ENCODE data around the gene KCNK5. TPM values are rescaled to one million over a fixed set of nuclear protein-coding genes. Genes with fewer than 3 reads are reported as not detected.

Gene KCNK5, protein sequence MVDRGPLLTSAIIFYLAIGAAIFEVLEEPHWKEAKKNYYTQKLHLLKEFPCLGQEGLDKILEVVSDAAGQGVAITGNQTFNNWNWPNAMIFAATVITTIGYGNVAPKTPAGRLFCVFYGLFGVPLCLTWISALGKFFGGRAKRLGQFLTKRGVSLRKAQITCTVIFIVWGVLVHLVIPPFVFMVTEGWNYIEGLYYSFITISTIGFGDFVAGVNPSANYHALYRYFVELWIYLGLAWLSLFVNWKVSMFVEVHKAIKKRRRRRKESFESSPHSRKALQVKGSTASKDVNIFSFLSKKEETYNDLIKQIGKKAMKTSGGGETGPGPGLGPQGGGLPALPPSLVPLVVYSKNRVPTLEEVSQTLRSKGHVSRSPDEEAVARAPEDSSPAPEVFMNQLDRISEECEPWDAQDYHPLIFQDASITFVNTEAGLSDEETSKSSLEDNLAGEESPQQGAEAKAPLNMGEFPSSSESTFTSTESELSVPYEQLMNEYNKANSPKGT
- 1 to 10 TPM in 1 of 5 experiments, under 1 TPM in 2, not detected in 2; 0.24 to 9.6 (median 0.34) TPM for total RNA-seq
- polyA plus RNA-seq = under 1 TPM in 1 of 2 donors, not detected in 1; 0.20 TPM
- 1.3 reads per million, percentile 2 among the genes with 10 or more reads in this experiment for total RNA-seq

DNA sequence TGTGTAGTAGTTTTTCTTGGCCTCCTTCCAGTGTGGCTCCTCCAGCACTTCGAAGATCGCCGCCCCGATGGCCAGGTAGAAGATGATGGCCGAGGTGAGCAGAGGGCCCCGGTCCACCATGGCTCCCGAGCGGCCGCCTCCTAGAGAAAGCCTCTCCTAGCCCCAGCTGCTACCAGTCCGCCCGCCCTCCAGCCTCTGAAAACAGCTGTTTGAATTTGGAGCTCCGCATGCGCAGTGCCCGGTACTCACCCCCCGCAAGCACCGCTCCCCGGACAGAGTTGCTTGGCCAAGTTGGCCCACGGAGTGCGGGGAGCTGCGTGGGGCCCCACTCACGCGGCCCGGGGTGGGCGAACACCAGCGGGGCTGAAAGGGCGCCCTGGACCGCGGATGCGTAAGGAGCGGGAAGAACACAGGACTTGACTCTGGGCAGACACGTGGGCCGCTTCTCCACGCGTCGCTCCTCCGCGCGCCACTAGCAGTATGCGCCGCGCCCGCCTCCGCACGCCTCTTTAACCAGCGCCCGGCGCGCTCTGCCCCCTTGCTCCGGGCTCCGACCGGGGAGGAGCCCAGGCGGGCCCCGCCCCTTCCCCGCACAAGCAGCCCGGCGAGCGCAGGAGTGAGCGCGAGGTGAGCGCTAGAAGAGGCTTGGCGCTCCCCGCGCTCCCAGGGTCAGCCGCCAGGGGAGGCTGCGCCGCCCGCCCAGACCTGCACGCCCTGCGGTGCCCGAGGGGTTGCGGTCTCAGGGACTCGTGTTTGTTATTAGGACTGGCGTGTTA is at the start of gene KCNK5:
KCNK5 (minus strand) TSS at position 484 of the 776 bp plus-strand sequence; CDS start at position 120, 364 bp downstream.
- peak within 1 kb of the TSS; percentile 61 to 86 (median 72) for H3K4me3 Mint-ChIP-seq
- DNase-seq (peak; percentile 5 to 91 (median 42)), ATAC-seq (peak; percentile 88)
- Histone ChIP-seq H3K27me3 (ENCODE audit: control insufficient read depth in 2 of 2, insufficient read depth in 2 of 2, low read length in 2 of 2) (no peaks in the 10 kb centered on the region), H3K27ac (ENCODE audit: low read depth, low read length) (no peak within 1 kb of the TSS), H3K4me3 (ENCODE audit: low read length) (peak within 1 kb of the TSS; percentile 54), H3K9me3 (ENCODE audit: control insufficient read depth in 2 of 3, low read length in 3 of 3) (no peaks in the 10 kb centered on the region), H3K4me1 (ENCODE audit: control insufficient read depth in 2 of 2, insufficient read depth in 2 of 2, low read length in 2 of 2) (peaks cover 18 to 43% of the 10 kb centered on the region in 2 donors), H3K36me3 (ENCODE audit: control insufficient read depth in 2 of 3, insufficient read depth in 3 of 3, low read length in 3 of 3) (no peaks in the 10 kb centered on the region)
- no peaks in the 10 kb centered on the region for H3K9me3 Mint-ChIP-seq
- peaks cover 15 to 48% (median 33%) of the 10 kb centered on the region in 7 donors for H3K4me1 Mint-ChIP-seq
- peaks cover 0 to 12% (median 6%) of the 10 kb centered on the region in 5 donors for H3K27me3 Mint-ChIP-seq
- POLR2A ChIA-PET = no interaction called here
- CTCF ChIA-PET = no interaction called here
- peak within 1 kb of the TSS in 2 of 9 donors; percentile 51 to 91 for H3K27ac Mint-ChIP-seq
- intact Hi-C loops (cut with micrococcal nuclease) = loop anchor here (1.0 to 10.0 kb wide), 8 partner anchors 10 to 1846 kb away; partner anchors contain the start of genes BTBD9 (in 1 of the 2), GLO1 (in 1 of the 2), NFYA (in 1 of the 2) and OARD1 (in 1 of the 2)
- H3K36me3 Mint-ChIP-seq = peaks cover 0 to 9% (median 0%) of the 10 kb centered on the region in 5 donors

DNA sequence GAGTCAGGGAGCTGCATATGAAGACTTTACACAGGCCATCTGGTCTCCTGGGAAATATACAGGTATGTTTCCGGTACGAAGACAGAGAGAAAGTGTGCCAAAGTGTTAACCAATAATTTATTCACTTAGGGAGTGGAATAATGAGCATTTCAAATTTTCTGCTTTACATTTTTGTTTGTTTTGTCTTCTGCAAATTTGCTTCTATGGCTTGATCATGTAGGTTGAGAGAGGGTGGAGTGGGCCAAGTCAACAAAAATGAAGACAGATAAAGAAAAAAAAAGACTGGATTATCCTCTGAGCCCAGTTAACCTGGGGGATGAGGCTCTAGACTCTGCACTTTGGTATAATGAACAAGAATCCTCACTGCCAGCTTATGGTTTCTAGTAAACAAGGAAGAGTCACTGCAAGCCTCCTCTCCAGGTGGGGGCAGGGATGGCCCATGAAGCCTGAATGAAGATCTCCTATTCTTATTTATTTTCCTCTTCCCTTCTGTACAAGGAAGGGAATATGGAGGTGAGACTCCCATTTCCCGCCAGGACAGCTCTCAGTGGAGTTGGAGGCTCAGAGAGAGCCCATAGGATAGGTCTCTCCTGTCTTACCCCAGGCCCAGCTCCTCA is 47.2 kb upstream of the KCNK5 start:
- H3K36me3 ChIP-seq (ENCODE audit: control insufficient read depth in 2 of 3, insufficient read depth in 3 of 3, low read length in 3 of 3) = no peaks in the 10 kb centered on the region
- POLR2A ChIA-PET = no interaction called here

GRCh38 chr6:39274903-39275302 is 45.6 kb upstream of the KCNK5 start:
- Mint-ChIP-seq H3K36me3 (no peaks in the 10 kb centered on the region), H3K4me1 (no peaks in the 10 kb centered on the region), H3K27ac (no peak overlapping the region), H3K27me3 (peaks cover 0 to 8% (median under 1%) of the 10 kb centered on the region in 5 donors), H3K4me3 (no peak overlapping the region), H3K9me3 (peaks cover 0 to 1% (median 0%) of the 10 kb centered on the region in 11 donors)
- POLR2A ChIA-PET = no interaction called here
- no peak for DNase-seq
- CTCF ChIA-PET = no interaction called here
- Histone ChIP-seq H3K9me3 (ENCODE audit: control insufficient read depth in 2 of 3, low read length in 3 of 3) (no peaks in the 10 kb centered on the region), H3K36me3 (ENCODE audit: control insufficient read depth in 2 of 3, insufficient read depth in 3 of 3, low read length in 3 of 3) (no peaks in the 10 kb centered on the region), H3K27me3 (ENCODE audit: control insufficient read depth in 2 of 2, insufficient read depth in 2 of 2, low read length in 2 of 2) (no peaks in the 10 kb centered on the region), H3K27ac (ENCODE audit: low read depth, low read length) (no peak overlapping the region), H3K4me3 (ENCODE audit: low read length) (no peak overlapping the region), H3K4me1 (ENCODE audit: control insufficient read depth in 2 of 2, insufficient read depth in 2 of 2, low read length in 2 of 2) (no peaks in the 10 kb centered on the region)
- intact Hi-C loops (cut with micrococcal nuclease) = no loop called here
- no peak for ATAC-seq

More for the DNA sequence above, 47.2 kb upstream of the KCNK5 start:
- no peaks in the 10 kb centered on the region for H3K36me3 Mint-ChIP-seq
- H3K27me3 Mint-ChIP-seq = peaks cover 0 to 8% (median 4%) of the 10 kb centered on the region in 5 donors
- H3K4me1 ChIP-seq (ENCODE audit: control insufficient read depth in 2 of 2, insufficient read depth in 2 of 2, low read length in 2 of 2) = no peaks in the 10 kb centered on the region
- ATAC-seq (no peak), DNase-seq (no peak)
- no peak overlapping the region for H3K27ac ChIP-seq (ENCODE audit: low read depth, low read length)
- no peaks in the 10 kb centered on the region for H3K27me3 ChIP-seq (ENCODE audit: control insufficient read depth in 2 of 2, insufficient read depth in 2 of 2, low read length in 2 of 2)
- intact Hi-C loops (cut with micrococcal nuclease) = no loop called here
- H3K4me3 ChIP-seq (ENCODE audit: low read length) = no peak overlapping the region
- CTCF ChIA-PET = no interaction called here
- H3K4me3 Mint-ChIP-seq = no peak overlapping the region
- H3K9me3 Mint-ChIP-seq = peaks cover 0 to 1% (median 0%) of the 10 kb centered on the region in 11 donors
- H3K27ac Mint-ChIP-seq = no peak overlapping the region
- H3K9me3 ChIP-seq (ENCODE audit: control insufficient read depth in 2 of 3, low read length in 3 of 3) = no peaks in the 10 kb centered on the region
- H3K4me1 Mint-ChIP-seq = peaks cover 0 to 3% (median 0%) of the 10 kb centered on the region in 7 donors

- Histone ChIP-seq H3K36me3 (ENCODE audit: control insufficient read depth in 2 of 3, insufficient read depth in 3 of 3, low read length in 3 of 3) (no peaks in the 10 kb centered on the region), H3K4me3 (ENCODE audit: low read length) (no peak overlapping the region), H3K27ac (ENCODE audit: low read depth, low read length) (no peak overlapping the region), H3K4me1 (ENCODE audit: control insufficient read depth in 2 of 2, insufficient read depth in 2 of 2, low read length in 2 of 2) (no peaks in the 10 kb centered on the region), H3K9me3 (ENCODE audit: control insufficient read depth in 2 of 3, low read length in 3 of 3) (no peaks in the 10 kb centered on the region), H3K27me3 (ENCODE audit: control insufficient read depth in 2 of 2, insufficient read depth in 2 of 2, low read length in 2 of 2) (no peaks in the 10 kb centered on the region)
- intact Hi-C loops (cut with micrococcal nuclease) = no loop called here
- no peak overlapping the region for H3K27ac Mint-ChIP-seq
- peaks cover 0 to 8% (median 0%) of the 10 kb centered on the region in 5 donors for H3K27me3 Mint-ChIP-seq
- DNase-seq (no peak), ATAC-seq (no peak)
- POLR2A ChIA-PET = no interaction called here
- no peaks in the 10 kb centered on the region for H3K4me1 Mint-ChIP-seq
- CTCF ChIA-PET = no interaction called here
- H3K9me3 Mint-ChIP-seq = peaks cover 0 to 1% (median 0%) of the 10 kb centered on the region in 11 donors
- no peak overlapping the region for H3K4me3 Mint-ChIP-seq
- no peaks in the 10 kb centered on the region for H3K36me3 Mint-ChIP-seq
These were observed 45.2 kb upstream of the KCNK5 start for GRCh38 chr6:39274471-39274870.

GRCh38 chr6:39273406-39273821 is 44.1 kb upstream of the KCNK5 start:
- no peak overlapping the region for H3K27ac Mint-ChIP-seq
- no peaks in the 10 kb centered on the region for H3K36me3 Mint-ChIP-seq
- H3K4me3 Mint-ChIP-seq = no peak overlapping the region
- Histone ChIP-seq H3K9me3 (ENCODE audit: control insufficient read depth in 2 of 3, low read length in 3 of 3) (no peaks in the 10 kb centered on the region), H3K36me3 (ENCODE audit: control insufficient read depth in 2 of 3, insufficient read depth in 3 of 3, low read length in 3 of 3) (no peaks in the 10 kb centered on the region), H3K4me1 (ENCODE audit: control insufficient read depth in 2 of 2, insufficient read depth in 2 of 2, low read length in 2 of 2) (no peaks in the 10 kb centered on the region), H3K4me3 (ENCODE audit: low read length) (no peak overlapping the region), H3K27me3 (ENCODE audit: control insufficient read depth in 2 of 2, insufficient read depth in 2 of 2, low read length in 2 of 2) (no peaks in the 10 kb centered on the region), H3K27ac (ENCODE audit: low read depth, low read length) (no peak overlapping the region)
- no peak for DNase-seq
- peaks cover 0 to 8% (median 0%) of the 10 kb centered on the region in 5 donors for H3K27me3 Mint-ChIP-seq
- intact Hi-C loops (cut with micrococcal nuclease) = no loop called here
- POLR2A ChIA-PET = no interaction called here
- CTCF ChIA-PET = no interaction called here
- no peak for ATAC-seq
- peaks cover 0 to 1% (median 0%) of the 10 kb centered on the region in 11 donors for H3K9me3 Mint-ChIP-seq
- no peaks in the 10 kb centered on the region for H3K4me1 Mint-ChIP-seq

GRCh38 chr6:39269961-39270360 is 40.7 kb upstream of the KCNK5 start:
- Mint-ChIP-seq H3K36me3 (no peaks in the 10 kb centered on the region), H3K4me1 (peaks cover 0 to 2% (median 0%) of the 10 kb centered on the region in 7 donors), H3K4me3 (no peak overlapping the region), H3K9me3 (no peaks in the 10 kb centered on the region), H3K27me3 (peaks cover 0 to 5% (median 0%) of the 10 kb centered on the region in 5 donors), H3K27ac (no peak overlapping the region)
- CTCF ChIA-PET = interaction anchor here (0.6 kb wide), 1 partner anchor 103 kb away, joined by 3 read pairs; no protein-coding TSS in a partner anchor
- Histone ChIP-seq H3K27me3 (ENCODE audit: control insufficient read depth in 2 of 2, insufficient read depth in 2 of 2, low read length in 2 of 2) (no peaks in the 10 kb centered on the region), H3K4me3 (ENCODE audit: low read length) (no peak overlapping the region), H3K4me1 (ENCODE audit: control insufficient read depth in 2 of 2, insufficient read depth in 2 of 2, low read length in 2 of 2) (no peaks in the 10 kb centered on the region), H3K27ac (ENCODE audit: low read depth, low read length) (no peak overlapping the region), H3K36me3 (ENCODE audit: control insufficient read depth in 2 of 3, insufficient read depth in 3 of 3, low read length in 3 of 3) (no peaks in the 10 kb centered on the region), H3K9me3 (ENCODE audit: control insufficient read depth in 2 of 3, low read length in 3 of 3) (no peaks in the 10 kb centered on the region)
- DNase-seq (no peak), ATAC-seq (no peak)
- POLR2A ChIA-PET = no interaction called here
- intact Hi-C loops (cut with micrococcal nuclease) = no loop called here
